ENCODE results near the gene SPEM3.

The SPEM3 gene

GRCh38 chr17:7428557-7428956 lies at the start of gene SPEM3:
Gene SPEM3, plus strand, starts transcription at chr17:7428857. Its CDS starts 46 bp downstream, at chr17:7428903.
- no peak for DNase-seq (ENCODE audit: low read depth, low spot score)

GRCh38 chr17:7379134-7379533 lies 49.5 kb upstream of the SPEM3 start:
- DNase-seq (ENCODE audit: low read depth, low spot score) = no peak

- DNase-seq (ENCODE audit: low read depth, low spot score) = no peak
Observed at GRCh38 chr17:7380321-7380720, 48.3 kb upstream of the SPEM3 start.

DNA sequence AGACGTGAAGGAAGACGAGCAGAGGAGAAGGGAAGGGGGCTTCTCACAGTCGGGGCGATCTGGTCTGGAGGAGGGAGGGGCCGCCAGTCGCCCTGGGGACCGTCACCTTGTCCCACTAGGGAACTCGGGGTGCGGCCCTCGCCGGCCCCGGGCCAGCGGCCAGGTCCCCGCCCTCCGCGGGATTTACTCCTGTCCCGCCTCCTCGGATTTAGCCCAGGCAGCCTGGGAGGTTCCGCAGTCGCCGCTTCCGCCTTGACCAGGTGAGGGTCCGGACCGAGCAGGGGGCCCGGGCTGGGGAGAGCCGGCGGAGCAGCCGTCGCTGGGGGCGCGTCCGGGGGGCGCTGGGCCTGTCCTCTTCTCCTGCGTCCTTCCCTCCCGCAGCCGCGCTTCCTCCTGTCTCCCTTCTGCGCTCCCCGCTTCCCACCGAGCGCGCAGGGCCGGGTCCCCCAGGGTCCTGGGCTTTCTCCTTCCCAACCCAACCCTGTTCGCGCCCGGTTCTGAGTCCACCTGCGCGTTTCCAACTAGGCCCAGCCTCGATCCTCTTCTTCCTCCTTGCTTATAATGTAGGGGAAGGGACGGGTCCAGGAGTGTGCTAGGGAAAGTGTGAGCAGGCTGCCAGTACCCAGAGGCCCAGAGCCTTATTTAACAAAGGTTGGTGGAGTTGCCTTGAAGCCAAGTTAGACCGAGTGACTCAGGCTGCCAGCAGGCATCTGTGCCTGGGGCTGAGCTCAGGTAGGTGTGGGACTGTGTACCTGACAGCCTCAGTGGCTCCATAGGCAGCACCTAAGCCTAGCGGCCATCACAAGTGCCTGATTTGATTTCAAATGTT lies 47.6 kb upstream of the SPEM3 start, which contains the start of gene TNK1:
Gene TNK1, plus strand, starts transcription at position 235 of the 829 bp plus-strand sequence. CDS start 1,838 bp downstream, outside the sequence.
- DNase-seq (ENCODE audit: low read depth, low spot score) = no peak

GRCh38 chr17:7382901-7383300 lies 45.8 kb upstream of the SPEM3 start:
- DNase-seq (ENCODE audit: low read depth, low spot score) = no peak

DNA sequence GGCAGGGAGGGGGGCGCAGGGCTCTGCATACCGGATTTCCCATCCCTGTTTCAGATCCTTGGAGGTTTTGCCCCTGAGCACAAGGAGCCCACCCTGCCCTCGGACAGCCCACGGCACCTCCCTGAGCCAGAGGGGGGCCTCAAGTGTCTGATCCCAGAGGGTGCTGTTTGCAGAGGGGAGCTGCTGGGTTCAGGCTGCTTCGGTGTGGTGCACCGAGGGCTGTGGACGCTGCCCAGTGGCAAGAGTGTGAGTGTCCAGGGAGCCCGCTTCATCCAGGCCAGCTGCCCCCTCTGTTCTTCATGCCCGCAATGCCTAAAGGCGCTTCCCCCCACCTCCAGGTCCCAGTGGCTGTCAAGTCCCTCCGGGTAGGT lies 45.3 kb upstream of the SPEM3 start:
- no peak for DNase-seq (ENCODE audit: low read depth, low spot score)

- peak; percentile 60 for DNase-seq (ENCODE audit: low read depth, low spot score)
Observed at GRCh38 chr17:7383742-7384488, 44.7 kb upstream of the SPEM3 start.

- no peak for DNase-seq (ENCODE audit: low read depth, low spot score)
Observed at GRCh38 chr17:7384489-7385081, 44.1 kb upstream of the SPEM3 start.

DNA sequence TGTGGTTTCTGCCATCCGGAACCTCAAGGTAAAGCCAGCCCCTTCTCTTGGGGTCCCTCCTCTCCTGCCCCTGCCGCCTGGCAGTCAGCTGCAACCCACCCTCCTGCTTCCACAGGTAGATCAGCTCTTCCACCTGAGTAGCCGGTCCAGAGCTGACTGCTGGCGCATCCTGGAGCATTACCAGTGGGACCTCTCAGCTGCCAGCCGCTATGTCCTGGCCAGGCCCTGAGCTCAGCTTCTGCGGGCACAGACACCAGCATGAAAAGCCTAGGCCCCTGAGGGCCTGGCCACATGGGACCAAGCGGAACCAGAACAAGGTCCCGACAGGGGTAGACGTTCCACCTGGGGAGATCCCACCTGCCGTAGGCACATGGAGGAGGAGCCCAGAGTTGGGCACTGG lies 39.8 kb upstream of the SPEM3 start:
- no peak for DNase-seq (ENCODE audit: low read depth, low spot score)

DNA sequence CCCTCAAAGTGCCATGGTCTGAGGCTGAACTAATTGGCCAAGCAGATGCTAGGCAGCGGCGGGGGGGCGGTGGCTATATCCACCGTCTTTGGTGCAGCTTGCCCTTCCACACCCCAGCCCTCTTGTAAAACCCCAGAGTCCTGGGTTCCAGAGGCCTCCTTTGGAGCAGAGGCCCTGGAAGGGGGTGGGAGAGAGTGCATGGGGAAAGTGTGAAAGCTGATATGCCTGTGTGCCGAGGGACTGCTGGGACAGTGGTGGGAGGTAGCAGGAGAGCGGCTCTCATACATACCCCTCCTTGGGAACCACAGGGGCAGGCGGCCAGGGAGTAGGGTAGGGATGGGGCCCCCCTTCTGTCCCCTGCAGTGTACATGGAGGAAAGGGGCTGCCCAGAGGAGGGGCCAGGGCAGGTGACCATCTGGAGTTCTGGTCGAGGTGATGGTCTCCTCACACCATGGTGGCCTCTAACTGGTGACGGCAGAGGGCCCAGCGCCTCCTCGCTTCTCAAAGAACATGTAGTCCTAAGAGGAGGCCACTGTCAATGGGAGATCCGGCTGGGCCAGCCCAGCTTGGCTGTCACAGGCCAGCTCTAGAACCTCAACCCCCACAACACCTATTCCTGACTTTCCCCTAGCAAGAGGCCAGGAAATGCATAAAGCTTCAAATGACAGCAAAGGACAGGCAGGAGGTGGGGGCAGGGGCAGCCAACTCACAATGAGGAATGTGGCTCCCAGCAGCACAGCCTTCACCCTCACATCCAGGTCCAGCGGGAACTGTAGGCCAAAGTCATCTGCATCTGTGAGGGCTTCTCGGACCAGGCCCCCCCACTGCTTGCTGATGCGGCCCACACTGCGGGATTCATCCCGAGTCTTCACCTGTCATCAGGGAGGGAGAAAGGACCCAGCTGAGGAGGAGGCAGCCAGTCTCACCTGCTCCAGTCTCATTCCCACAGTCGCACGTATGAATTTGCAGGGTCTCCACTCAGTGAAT lies 38.4 kb upstream of the SPEM3 start:
- no peak for DNase-seq (ENCODE audit: low read depth, low spot score)

DNA sequence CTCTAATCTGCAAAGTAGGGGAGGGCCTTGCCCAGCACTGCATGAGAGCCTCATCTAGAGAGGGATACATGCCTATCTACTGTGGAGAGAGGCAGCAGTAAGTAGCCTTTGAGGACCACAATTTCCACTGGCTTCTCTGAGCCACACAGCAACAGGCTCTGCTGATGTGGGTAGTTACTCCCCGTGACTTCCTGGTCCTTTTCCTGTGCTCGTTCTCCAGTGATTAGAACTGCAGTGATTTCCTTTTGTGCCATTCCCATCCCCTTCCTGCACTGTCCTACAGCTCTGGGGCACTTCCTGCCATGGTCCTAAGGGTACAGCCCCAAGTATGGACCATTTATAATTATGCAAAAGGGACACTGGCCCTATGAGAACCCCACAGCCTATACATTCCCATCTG lies 37.4 kb upstream of the SPEM3 start:
- no peak for DNase-seq (ENCODE audit: low read depth, low spot score)

DNA sequence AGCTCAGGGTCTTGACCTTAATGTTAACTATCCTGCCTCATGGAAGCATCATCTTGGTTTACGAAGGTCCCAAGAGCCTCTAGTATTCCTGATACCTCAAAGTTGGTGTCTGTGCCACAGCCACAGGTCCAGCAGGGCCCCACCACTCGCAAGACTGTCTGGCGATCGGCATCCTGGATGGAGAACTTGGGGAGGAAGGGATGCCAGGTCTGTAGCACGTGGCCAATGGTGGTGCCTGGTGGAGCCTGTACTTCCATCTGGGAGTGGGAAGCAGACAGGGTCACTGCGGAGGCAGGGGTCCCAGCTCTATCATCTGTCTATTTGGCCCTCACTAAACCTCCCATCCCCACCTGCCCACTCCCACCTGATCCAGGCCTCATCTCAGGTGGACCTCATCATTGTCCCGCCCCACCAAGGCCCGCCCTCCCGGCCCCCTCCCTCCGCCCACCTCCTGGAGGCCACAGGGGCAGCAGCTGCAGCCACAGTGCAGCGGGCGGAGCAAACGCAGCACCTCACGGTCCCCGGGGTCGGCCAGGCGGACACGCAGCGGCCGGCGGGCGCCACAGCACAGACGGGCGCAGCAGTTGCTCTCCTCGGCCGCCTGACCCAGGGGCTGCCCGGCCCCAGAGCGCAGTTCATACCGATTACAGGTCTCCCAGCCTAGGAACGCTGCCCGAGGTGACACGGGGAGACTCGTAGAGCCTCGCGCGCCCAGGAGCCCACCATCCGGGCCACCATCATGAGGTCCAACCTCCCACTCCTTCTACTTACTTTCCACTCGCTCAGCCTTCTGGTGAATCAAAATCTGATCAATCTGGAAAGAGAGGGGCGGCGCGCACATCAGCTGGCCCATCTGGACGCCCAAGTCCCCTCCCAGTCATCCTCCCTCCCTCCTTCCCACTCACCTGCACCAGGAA lies 35.7 kb upstream of the SPEM3 start:
- DNase-seq (ENCODE audit: low read depth, low spot score) = no peak

DNA sequence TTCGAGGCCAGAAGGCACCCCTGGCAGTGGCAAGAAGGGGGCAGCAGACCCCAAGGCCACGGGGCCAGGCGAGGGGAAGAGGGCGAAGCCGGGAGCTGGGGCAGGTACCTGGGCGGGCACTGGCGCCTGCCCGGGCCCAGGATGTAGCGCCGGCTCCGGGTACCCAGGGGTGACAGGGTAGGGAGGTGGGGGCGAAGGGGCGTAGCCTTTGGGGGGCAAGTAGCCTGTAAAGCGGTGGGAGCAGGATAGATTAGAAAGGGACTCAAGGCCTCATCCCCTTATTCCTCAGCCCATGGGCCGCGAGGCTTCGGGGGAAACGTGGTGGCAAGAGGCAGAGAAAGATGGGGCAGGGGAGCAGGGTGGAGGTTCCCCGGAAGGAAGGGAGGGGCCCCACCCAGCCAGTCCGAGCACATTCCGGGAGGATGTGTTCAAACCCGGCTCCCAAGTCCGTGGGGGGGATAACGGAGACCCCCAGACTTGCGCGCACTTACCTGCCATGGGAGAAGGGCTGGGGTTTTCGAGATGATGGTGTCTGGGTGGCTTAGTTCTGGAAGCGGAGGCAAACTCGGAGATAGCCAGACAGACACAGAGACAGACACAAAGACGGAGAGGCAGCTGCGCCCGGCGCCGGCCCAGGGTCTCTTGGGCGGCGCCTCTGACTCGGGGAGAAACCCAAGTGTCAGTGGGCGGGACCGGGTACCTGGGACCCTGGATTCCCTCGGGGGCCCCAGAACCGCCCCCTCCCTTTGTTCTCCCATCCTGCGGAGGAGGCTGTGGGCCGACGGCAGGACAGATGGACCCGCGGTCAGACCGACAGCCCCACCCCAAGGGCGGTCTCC lies 34.8 kb upstream of the SPEM3 start:
- DNase-seq (ENCODE audit: low read depth, low spot score) = no peak

DNA sequence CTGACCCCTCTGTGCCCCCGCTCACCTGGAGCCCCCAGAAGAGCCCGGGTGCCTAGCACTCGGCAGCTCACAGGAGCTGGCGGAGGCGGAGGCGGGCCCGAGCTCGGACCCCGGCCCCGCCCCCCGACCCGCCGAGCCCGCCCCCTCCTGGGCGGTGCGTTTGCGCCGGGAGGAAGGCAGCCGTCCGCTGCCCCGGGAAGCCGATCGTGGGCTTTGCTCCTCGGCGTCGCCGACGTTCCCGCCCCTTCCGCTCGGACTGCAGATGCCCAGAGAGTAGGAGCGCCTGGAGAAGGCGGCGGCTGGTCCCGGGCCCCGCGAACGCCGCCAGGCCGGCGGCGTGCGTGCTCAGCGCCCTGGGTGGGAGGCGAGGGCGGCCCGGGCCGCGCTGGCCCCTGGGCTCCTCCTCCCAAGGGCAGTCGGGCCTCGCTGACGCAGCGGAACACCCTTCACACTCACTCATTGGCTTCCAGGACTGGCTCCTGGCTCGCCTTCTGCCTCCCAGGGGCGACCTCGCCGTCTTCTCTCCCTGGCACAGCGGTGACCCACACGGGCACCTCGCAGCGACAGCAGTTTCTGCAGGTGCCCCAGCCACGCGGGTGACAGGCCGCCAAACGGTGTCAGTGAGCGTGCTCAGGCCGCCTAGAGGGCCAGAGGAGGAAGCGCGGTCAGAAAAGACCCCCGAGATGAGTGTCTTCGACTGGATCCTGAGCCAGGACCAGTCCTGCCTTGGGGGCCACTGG lies 34.0 kb upstream of the SPEM3 start, which contains the start of gene PLSCR3:
Gene PLSCR3, minus strand, starts transcription at position 74 of the 740 bp plus-strand sequence. CDS start 415 bp downstream, outside the sequence.
- peak; percentile 62 for DNase-seq (ENCODE audit: low read depth, low spot score)

DNA sequence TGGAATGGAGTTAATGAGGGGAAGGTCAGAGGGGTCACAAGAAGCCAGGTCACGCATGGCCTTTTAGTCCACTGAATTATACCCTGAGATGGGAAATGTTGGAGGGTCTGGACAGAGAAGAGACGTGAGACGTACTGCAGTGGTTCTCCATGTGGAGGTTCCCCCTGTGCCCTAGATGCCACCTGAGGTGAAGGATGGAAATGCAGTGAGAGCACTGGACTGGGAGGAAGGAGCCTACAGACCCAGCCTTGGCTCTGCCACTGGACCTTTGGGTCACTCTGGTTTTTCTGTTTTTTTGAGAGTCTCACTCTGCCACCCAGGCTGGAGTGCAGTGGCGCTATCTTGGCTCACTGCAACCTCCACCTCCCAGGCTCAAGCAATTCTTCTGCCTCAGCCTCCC lies 32.5 kb upstream of the SPEM3 start:
- DNase-seq (ENCODE audit: low read depth, low spot score) = no peak

GRCh38 chr17:7398612-7399011 lies 30.0 kb upstream of the SPEM3 start:
- DNase-seq (ENCODE audit: low read depth, low spot score) = no peak

DNA sequence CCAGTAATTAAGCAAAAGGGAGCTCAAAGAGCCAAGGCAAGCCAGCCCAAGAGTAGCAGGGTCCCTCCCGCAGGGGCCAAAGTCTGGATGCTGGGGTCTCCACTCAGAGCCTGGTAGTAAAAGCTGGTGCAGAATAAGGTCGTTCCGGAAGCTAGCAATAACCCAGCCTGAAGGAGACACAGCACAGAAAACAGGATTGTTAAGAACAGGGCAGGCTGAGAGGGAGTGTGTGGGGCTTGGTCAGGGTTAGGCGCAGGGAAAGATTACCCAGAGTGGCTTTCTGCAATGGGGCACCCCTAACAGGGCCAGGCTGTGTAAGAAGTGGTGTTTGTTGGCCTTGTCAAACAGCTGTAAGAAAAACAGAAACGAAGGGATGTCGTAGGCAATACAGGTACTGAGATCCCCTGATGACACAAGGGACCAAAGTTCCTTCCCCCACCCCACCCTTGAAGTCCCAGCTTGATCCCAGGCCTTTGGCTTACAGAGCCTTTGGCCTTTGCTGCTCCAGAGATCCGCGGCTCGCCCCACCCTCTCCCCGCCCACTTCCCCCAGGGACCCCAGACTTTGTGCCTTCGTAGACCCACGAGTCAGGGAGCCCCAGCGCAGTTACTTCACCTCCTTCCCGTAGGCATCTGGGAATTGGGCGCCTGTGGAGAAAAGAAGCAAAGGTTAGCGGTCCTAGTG lies 25.5 kb upstream of the SPEM3 start:
- no peak for DNase-seq (ENCODE audit: low read depth, low spot score)

DNA sequence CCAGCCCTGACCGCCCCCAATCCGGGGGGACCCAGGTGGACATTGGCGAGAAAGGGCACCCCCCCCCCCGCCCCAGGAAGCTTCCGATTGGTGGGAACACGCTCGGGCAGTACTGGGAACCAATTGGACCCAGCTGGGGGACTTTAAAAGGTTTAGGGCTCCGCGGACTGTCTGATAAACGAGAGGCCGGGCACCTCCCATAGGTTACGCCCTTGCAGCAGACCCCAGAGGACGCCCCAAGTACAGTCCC lies 25.0 kb upstream of the SPEM3 start:
- no peak for DNase-seq (ENCODE audit: low read depth, low spot score)

Data from activated CD4-positive, CD25-positive, alpha-beta regulatory T cell treated with anti-CD3 and anti-CD28 coated beads, Interleukin-2, amount 50 U/mL, for 16 hours (primary cell).